ENCODE measurements around the gene ADAM22.
A peak's percentile ranks its signal among the peaks of the same experiment; 100 is the strongest.
"Not testable (repeated sequence)": the region's sequence is repeated elsewhere in the genome, so short reads cannot be mapped to it uniquely, and the experiment has no call there.

Gene ADAM22

DNA sequence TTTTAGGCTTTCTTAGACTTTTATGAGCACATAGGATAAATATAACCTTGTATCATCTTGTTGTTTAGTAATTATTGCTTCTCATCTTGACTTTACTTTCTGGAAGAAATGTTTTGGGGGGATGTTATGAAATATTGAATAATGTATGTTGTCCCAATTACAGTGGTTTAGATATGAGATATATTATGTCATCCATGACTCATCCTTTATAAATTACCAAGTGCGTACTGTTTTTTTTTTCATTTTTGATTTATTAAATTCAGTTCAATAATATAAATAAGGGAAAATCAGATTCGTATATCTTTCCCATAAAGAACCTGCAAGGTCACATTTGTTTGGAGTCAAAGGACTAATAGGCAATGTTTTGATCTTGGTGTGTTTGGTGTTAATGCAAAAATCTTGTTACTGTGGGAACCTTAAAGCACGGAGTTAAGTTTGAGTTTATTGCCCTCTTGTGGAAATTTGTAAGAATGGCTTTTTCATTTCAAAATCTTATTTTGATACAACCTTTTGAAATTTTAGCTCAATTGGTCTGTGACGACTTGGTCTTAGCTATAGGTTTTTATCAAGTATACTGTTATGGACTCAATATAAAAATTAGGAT, 177.2 kb downstream of the ADAM22 start:
- peak; percentile 22 for DNase-seq (ENCODE audit: low spot score)

DNA sequence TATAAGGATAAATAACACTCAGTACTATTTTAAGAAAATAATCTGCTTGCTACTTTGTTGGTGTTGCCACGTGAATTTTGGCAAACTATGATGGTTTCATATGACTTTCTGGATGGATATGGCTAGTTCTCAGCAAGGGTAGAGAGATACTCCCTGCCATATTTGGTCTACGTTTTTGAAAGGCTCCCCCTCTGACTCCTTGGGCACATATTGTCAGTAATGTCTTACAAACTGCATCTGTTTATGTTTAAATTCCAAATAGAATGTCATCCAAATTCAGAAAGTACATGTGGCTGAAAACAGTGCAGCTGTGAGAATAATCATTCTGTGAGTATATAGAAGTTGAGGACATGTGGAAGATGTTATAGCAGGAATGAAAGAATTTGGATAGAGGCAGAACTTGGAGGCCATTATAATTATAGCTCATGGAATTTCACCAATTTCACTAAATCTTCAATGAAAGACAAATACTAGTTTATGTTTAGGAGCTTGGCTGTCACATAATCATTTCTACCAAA, 178.0 kb downstream of the ADAM22 start:
- DNase-seq (ENCODE audit: low spot score): no peak

DNA sequence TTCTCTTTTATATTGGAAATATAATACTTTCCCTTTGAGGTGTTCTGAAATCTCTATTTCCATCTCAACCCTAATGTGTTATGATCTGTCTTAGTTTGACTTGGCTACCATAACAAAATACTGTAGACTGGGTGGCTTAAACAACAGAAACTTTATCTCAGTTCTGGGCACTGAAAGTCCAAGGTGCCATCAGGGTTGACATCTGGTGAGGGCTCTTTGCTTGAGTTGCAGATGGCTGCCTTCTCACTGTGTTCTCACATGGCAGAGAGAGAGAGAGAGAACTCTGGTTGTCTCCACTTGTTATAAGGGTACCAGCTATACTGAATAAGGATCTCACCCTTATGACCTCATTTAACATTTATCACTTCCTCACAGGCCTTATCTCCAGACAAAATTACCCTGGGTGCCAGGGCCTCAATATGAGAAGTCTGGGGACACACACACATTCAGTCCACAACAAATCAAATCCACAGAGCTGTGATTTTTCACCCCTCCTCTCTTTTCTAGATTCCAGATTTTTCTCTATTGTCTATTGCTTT, 181.3 kb downstream of the ADAM22 start:
- no peak for DNase-seq (ENCODE audit: low spot score)

DNA sequence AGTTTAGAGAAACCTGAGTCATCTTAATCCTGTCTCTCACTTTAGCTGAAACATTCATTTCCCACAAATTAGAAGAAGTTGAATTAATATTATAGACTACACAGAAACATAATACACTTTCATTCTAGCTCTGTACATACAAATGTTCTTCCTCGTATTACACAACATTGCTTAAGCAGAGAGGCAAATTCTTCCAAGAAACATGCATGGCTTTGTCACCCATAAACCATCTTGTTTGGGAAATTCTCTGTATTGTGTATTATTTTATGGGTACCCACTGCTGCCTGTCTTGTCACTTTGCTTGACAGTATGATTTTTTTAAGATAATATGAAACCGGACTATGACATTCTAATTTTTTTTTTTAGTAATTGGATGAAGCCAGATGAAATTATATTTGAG, 181.8 kb downstream of the ADAM22 start:
- no peak for DNase-seq (ENCODE audit: low spot score)

DNA sequence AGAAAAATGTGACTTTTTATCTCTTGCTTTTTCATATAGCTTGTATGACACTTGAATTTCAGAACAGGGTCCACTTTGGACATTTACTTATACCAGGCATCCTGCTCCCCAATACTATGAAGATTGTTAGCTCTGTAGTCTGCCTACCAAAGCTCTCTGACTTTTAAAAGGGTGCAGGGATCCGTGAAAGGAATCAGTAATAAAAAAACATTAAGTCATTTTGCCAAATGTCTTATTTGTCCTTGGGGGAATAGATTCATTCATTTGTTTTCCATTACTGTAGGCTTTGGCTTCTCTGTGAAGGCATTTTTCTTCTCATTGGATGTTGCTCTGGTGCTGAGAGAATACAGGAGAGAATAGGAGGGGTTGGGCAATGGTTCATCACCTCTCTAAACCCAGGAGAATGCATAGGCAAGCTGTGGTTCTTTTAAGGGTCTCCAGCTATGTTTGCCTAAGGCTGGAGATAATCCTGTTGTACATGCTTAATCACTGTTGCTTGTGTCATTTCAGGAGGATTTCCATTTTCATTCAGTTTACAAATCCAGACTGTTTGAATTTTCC, 182.3 kb downstream of the ADAM22 start:
- DNase-seq (ENCODE audit: low spot score): no peak

DNA sequence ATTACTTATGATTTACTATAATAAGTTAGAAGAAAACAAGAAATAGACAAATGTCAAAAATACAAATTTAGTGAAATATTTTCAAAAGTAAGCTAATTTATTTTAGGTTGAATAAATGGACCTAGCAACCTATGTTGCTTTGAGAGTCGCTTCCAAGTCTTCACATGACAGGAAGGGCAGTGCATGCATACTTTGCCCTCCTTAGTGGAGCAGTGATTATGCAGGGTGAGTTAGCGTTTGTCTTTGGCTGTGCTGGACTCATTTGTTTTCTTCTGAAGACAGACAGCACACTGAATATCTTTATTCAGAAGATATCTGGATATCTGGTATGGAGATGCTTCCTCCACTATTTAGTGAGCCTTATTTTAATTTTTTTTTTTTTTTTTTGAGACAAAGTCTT, 183.3 kb downstream of the ADAM22 start:
- no peak for DNase-seq (ENCODE audit: low spot score)

DNA sequence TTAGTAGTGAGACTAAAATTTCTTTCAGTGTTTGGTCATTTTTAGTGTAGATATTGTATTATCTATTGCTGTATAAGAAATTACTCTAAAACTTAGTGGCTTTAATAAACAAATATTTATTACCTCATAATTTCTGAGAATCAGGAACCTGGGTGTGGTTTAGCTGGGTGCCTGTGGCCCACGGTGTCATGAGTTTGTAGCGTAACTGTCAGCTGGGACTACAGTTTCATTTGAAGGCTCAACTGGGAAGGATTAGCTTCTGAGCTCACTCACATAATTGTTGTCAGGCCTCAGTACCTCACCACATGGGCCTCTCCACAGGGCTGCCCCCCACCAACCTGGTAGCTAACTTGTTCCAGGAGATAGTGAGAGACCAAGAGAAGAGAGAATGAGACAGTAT, 187.3 kb downstream of the ADAM22 start:
- DNase-seq (ENCODE audit: low spot score): no peak

DNA sequence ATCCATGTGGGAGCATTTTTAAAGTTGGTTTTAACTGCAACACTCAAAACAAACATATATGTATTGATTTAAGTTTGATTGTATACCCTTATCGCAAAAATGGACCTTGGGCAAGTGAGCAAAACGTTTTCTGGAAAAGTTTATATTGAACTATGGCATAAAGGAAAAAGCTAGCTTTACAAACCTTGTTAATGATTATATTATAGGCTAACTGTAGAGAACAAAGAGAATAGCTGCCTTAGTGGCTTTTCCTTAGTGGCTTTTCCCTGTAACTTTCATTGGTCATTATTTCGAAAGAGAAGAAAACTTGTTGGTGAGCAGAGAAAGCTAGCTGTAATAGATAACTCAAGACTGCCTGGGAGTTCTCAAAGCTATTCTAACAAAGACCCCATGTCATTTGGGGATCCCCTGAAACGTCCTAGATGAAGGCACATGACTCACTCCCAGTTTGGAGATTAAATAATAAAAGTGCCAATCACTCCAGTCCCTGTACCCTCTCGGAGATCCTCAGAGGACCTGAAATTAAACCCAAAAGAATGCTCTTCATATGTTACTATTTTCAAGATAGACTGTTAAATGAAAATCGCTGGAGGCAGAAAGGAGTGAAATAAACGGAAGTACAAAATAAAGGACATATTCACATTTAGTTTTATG, 193.7 kb downstream of the ADAM22 start:
- no peak for DNase-seq (ENCODE audit: low spot score)

DNA sequence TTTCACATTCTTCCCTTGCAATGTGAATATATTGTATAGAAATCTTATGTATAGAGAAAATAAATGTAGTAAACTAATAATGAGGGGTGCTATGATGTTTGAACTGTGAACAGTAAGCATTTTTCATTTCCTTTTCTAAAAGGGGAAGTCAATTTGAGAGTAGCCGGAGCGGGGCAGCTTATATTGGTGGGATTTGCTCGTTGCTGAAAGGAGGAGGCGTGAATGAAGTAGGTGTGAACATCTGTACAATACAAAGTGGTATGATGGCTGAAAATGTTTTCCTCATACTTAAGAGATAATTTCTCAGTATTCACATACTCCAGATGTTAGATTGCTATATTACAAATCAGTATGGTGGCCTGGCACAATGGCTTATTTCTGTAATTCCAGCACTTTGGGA, 198.7 kb downstream of the ADAM22 start:
- no peak for DNase-seq (ENCODE audit: low spot score)

DNA sequence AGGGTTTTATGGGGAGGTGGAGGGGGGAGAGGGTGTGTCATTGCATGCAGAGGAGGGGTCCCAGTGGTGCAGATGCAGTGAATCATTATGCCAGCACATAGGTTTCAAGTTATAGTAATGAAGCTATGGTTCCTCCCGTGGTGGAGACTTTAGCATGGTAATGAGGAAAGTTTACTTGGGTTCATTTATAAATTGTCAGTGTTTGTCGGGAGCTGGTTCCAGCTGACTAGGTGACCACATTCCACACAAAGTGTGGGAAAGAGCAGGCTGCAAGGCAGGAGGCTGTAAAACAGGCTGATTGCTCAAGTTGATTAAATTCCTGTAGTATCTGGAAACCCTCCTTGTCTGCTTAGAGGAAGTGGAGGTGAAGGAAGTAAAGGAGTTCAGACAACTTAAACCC, 206.9 kb downstream of the ADAM22 start:
- DNase-seq (ENCODE audit: low spot score): no peak

DNA sequence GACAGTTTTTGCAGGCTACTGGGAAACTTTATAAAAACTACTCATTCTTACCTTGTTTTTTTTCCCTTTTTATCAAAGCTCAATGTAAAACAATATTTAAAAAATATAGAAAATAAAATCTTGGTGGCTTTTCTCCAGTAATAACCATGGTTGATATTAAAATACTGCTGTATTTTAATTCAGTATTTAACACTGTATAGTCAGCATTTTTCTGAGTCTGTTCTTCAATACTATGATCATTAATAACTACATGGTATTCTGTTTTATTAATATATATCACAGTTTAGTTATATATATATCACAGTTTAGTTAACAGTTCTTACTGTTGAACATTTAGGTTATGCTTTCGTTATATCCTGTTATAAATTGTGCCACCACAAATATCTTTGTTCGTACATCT, 207.4 kb downstream of the ADAM22 start:
- DNase-seq (ENCODE audit: low spot score): no peak

DNA sequence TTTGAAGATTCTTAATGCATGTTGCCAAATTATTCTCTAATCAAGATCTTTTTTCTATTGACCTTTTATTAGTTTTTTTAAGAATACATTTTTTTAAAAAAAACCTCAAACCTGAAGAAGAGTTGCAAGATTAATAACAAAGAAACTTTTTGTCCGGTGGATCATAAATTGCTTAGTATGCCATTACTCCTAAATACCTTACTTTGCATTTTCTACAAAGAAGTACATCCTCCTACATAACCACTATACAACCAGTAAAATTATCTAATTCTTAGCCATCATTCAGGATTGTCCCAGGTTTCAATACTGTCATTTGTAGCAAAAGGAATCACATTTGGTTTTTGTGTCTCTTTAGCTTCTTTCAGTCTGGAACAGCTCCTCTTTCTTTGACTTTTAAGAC, 207.9 kb downstream of the ADAM22 start:
- DNase-seq (ENCODE audit: low spot score): no peak

DNA sequence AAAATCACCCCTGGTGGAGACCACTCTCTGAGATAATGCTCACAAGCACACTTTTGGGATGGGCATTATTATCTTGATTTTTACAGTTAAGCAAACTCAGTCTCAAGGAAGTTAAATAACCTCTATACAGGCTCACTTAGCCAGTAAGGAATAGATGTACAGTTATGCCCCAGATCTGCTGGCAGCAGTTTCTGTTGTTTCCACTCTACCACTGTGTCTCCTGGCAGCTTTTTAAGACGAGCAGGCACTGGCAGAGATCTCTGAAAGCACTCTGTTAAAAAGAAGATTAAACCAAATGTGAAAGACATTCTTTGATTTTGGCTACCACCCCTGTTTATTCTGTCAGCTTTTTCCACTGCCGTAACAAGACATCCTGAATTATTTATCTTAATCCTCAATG, 212.6 kb downstream of the ADAM22 start:
- DNase-seq (ENCODE audit: low spot score): no peak

DNA sequence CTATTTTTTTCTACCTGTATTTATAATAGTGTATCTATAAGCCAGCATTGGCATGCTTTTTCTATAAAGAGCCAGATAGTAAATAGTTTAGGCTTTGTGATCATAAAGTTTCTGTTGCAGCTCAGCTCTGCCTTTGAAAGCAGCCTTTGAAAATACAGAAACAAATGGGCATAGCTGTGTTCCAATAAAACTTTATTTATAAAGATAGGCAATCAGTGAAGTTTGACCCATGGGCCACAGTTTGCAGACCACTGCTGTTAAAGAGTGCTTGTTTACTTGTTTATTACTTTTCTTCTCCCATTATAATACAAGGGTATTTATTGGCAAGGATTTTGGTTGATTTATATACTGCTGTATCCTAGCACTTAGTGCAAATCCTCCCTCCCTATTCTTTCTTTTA, 213.3 kb downstream of the ADAM22 start:
- DNase-seq (ENCODE audit: low spot score): no peak

DNA sequence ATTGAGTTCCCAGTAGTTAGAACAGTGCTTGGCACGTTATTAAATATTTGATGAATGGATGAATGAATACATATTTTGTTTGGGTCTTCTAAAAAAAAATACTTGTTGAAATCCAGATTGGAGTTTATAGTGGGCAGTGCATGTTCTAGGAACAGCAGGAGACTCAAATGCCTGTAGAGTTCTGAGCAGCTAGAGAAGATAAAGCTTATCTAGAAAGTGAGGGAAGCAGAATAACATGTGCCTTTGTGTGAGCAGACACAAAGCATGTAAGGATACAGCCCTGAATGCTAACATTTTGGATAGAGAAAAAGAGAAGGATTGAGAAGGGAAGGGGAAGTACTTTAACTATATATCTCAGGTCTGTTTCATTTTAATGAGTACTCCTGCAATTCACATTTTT, 213.9 kb downstream of the ADAM22 start:
- no peak for DNase-seq (ENCODE audit: low spot score)

DNA sequence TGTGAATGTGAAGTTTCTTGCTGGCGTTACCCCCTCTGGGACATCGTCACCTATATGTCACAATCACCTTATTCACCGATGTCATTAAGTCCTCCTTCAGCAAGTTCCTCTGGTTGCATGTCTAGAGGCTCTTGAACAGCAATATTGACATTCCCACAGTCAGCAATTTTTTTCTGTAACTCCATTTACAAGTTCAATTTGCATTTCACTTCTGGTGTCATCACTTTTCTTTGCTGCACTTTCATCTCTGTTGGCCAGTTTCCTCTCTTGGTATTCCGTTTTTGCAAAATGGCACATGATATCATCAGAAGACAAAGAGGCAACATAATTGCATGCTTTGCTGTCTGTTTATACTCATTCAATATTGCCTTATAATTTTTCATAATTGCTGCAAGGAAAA, 216.0 kb downstream of the ADAM22 start:
- no peak for DNase-seq (ENCODE audit: low spot score)

DNA sequence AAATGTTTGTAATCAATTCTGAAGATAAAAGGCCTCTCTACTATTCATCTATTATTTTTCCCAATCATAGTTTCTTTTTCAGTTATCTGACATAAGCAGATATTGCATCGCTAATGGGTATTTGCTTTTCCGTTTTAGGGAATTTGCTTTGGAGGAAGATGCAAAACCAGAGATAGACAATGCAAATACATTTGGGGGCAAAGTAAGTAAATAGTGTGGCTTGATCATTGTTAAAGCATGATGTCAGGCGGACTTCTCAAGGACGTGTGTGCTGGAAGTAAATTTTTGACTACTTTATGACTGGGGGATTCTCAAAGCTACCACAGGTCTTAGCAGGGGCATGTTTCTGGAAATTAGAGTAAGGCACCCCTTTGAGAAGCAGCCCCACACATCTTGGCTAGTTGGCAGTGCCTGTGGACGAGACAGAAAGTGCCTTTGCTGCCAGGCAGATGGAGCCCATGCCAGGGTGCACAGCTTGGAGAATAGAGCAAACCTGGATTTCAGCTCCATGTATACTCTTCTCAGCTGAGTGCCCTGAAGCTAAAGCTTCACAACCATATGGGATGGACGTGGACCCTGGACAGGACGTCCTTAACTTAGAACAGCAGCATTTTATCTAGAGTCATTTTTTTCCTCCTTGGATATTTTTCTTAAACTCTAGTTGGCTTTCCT, 217.2 kb downstream of the ADAM22 start:
- no peak for DNase-seq (ENCODE audit: low spot score)

DNA sequence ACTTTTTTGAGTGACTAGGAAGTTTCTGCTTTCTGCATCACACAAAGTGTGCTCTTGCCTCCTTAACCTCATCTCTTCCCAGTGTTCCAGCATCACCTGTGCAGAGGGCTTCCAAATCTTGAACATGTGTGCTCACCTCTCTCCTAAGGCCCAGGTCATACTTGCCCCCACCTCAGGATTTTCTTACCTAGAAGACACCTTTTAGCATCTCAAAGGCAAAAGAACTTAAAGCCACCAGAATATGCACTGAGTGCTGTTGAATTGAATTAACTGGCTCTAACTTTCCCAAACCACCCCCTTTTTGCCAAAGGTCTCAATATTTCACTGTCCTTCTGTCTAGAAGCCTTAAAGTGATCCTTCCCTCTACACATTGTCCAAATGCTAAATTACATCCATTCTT, 219.3 kb downstream of the ADAM22 start:
- DNase-seq (ENCODE audit: low spot score): no peak

DNA sequence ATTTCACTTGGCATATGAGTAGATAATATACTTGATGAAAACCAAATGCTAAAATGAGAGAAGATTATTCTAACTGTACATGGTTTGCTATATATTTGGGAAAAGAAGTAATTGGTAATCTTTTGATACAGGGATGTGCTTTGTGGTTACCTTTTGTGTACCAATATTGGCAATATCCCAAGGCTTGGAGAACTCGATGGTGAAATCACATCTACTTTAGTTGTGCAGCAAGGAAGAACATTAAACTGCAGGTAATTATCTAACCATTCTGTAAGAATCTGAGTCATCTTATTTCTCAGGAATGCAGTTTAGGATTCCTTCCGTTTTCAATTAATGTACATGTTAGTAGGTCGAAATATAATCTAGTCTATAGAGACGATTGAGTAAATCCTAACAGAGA, 221.7 kb downstream of the ADAM22 start:
- no peak for DNase-seq (ENCODE audit: low spot score)

DNA sequence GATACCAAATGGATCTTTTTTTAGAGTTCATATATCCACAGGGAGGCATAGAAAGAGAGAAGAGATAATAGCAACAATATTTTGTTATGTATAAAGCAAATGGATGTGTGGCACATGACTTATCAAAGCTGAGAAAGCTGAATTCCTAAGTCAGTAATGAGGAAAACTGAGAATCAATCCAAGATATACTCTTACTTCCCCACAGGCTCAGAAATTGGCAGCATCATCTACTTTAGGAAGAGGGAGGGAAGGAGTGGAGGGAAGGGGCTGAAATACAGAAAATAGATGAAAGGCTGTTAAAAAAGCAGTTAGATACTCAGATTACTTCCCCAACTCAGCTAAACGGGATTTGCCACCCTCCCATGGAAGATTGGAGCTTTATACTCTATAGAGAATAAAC, 222.3 kb downstream of the ADAM22 start:
- no peak for DNase-seq (ENCODE audit: low spot score)

DNA sequence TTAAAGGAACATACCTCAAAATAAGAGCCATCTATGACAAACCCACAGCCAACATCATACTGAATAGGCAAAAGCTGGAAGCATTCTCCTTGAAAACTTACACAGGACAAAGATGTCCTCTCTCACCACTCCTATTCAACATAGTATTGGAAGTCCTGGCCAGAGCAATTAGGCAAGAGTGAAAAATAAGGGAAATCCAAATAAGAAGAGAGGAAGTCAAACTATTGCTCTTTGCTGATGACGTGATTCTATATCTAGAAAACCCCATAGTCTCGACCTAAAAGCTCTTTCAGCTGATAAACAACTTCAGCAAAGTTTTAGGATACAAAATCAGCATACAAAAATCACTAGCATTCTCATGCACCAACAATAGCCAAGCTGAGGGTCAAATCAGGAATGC, 225.7 kb downstream of the ADAM22 start:
- not testable (repeated sequence) for DNase-seq (ENCODE audit: low spot score)

DNA sequence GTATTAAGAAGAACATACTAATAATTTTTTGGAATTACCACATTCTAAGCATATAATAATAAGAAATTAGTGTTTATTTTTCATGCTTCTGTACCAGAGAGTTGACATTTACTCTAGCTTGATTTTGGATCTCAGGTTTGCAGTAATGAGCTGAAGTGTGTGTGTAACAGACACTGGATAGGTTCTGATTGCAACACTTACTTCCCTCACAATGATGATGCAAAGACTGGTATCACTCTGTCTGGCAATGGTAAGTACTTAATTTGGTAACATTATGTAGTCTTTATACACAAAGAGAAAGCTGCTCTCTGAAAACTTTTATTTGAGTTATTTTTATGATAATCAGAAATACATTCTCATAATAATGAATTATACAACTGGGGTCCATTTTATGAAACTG, 231.6 kb downstream of the ADAM22 start:
- no peak for DNase-seq (ENCODE audit: low spot score)

DNA sequence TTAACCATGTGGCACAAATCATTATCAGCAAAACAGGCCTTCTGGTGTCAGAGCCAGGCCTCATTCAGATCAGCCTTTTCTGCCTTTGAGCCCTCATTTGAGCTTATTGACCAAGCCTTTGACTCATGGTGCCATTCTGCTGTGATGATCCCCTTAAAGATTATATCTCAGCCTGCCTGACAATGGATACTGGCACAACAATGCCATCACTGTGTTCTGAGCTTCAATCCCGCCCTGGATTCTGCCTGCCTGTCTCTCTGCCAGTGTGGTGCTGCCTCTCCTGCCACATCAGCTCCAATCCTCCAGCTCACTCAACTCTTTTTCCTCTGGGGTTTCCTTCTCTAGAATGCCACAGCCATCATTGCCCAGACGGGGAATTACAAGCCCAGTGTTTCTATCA, 233.2 kb downstream of the ADAM22 start:
- no peak for DNase-seq (ENCODE audit: low spot score)

All from hematopoietic multipotent progenitor cell treated with erythropoietin and hydrocortisone succinate and interleukin-3 and kit ligand, for 15 days (in vitro differentiated cells).